CD4-positive, alpha-beta T cell treated with Interferon gamma for 1 hour (primary cell): Measurements from ENCODE around the gene WNT5B.

Source experiments
- DNase-seq: peaks from one replicate; pipeline ENCODE4 v3.0.0-alpha.2; 2020

The WNT5B gene

DNA sequence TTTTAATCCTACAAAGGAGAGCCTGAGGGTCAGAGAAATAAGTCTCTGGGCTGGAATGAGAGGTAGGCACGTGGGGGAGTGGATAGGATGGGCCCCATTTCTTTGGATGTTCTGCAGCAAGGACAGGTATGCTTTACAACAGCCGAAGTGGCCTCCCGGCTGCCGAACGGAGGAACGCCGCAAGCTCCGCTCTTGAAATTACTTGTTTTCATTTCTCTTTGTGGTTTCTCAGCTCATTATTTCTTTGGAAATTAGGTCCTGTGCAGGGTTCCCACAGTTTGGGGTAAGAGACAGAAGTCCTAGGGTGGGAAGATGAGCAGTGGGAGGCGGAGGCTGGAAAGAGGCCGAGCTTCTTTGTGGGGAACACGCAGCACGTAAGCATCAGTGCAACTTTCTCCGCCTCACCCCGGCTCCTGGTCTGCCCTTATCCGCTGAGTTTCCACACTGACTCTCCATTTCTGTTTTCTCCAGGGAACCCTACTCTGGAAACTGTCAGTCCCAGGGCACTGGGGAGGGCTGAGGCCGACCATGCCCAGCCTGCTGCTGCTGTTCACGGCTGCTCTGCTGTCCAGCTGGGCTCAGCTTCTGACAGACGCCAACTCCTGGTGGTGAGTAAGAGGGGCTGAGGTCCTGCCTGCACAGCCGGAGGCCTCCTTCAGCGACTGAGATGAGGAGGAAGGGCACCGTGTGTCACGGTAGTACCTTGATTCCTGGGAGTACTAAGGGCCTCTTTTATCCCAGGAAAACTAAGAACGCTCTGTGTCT lies 2.0 kb downstream of the WNT5B start:
- no peak for DNase-seq

DNA sequence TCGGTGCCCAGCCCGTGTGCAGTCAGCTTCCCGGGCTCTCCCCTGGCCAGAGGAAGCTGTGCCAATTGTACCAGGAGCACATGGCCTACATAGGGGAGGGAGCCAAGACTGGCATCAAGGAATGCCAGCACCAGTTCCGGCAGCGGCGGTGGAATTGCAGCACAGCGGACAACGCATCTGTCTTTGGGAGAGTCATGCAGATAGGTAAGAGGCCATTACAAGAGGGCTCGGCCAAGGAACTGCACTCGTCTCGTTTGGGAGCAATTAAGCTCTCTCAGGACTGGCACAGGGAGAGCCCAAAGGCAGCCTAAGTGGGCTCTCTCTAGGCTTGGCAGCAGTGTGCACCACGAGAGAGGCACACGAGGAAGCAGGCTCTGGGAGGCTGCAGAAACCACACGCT lies 3.7 kb downstream of the WNT5B start:
- no peak for DNase-seq

GRCh38 chr12:1633459-1633858 lies 4.4 kb downstream of the WNT5B start:
- DNase-seq = no peak

DNA sequence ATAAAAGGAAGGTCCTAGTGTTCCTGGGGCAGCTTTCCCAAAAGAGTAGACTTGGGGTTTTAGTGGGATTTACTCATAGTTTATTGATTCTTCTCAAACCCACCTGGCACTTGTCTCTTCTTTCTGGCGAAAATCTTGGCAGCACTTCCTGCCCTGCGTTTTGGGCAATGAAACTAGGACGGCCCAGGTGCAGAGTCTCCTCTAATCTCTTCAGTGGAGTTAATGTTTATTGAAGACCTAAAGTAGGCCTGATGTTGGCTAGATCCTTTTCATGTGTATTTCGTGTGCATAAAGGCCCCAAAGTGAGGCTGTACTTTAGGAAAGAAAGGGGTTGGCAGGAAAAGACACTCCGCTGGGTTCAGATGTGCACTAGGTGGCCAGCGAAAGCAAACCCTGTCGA lies 5.1 kb downstream of the WNT5B start:
- DNase-seq = no peak

- peak; percentile 52 for DNase-seq
These were observed 5.7 kb downstream of the WNT5B start for GRCh38 chr12:1634590-1635191.

GRCh38 chr12:1635301-1636095 lies 6.5 kb downstream of the WNT5B start:
- DNase-seq = no peak

DNA sequence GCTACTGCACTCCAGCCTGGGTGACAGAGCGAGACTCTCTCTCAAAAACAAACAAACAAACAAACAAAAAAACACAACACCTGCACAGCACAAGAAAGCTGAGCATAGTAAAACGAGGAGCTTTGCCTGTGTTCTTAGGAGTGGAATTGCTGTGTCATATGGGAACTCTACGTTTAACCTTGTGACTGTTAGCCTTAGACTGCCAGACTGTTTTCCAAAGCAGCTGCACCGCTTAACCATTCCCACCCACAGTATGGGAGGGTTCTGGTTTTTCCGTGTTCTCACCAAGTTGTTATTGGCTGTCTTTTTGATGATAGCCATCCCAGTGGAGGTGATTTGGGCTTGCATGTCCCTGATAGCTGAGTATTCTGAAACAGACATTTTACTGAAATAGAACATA lies 9.2 kb downstream of the WNT5B start:
- DNase-seq = no peak

GRCh38 chr12:1639538-1639937 lies 10.5 kb downstream of the WNT5B start:
- DNase-seq = no peak

DNA sequence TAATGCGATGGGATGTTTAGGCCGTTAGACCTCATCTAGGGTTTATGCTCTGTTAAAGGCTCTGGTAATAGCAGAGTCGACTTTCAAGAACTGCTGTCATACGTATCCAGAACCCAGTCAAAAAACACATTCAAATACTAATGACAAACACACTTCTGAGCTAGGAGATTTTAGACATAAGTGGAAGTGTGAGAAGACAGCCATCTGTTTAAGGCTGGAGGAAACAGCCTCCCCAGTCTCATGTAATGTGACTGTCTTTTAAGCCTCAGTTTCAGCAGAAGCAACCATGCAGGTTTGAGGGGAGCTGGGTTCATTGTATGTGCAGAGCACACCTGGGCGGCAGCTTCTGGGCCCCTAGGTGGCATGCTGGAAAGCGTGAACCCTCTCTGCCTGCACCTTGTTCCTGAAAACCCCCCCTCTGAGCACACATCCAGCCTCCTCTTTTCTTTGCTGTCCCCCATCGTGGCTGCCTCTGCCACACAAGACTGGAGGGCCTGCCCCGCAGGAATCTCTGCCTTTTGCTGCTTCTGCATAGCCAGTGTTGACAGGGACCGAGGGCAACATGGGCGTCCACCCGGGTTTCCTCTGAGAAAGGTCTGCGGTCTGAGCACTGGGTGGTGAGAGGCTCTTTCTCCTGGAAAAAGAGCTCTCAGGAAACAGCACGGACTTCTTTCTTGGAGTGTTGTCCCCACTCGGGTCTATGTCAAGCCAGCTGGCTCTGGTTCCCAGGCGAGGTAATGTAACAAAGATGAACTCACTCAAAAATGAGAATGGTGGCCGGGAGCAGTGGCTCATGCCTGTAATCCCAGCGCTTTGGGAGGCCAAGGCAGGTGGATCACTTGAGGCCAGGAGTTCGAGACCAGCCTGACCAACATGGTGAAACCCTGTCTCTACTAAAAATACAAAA lies 11.6 kb downstream of the WNT5B start:
- DNase-seq = no peak

- DNase-seq = no peak
These were observed 13.5 kb downstream of the WNT5B start for GRCh38 chr12:1642513-1642912.

DNA sequence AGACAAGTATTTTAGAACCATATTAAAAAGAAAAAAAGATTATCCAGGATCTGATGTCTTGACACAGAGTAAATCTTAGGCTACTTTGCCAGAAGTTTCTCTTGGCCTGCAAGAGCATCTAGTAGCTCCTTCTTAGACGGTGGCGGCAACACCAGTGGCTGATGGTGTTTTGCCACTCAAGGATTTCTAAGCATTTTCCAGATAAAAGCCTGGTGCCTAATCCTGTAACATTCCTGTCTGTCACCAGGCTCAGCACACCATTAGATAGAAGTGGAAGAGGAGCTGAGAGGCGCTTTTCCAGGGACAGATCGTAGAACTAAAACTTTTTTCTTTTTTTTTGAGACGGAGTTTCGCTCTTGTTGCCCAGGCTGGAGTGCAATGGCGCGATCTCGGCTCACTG lies 14.0 kb downstream of the WNT5B start:
- DNase-seq = no peak

GRCh38 chr12:1643905-1644533 lies 15.0 kb downstream of the WNT5B start:
- no peak for DNase-seq

DNA sequence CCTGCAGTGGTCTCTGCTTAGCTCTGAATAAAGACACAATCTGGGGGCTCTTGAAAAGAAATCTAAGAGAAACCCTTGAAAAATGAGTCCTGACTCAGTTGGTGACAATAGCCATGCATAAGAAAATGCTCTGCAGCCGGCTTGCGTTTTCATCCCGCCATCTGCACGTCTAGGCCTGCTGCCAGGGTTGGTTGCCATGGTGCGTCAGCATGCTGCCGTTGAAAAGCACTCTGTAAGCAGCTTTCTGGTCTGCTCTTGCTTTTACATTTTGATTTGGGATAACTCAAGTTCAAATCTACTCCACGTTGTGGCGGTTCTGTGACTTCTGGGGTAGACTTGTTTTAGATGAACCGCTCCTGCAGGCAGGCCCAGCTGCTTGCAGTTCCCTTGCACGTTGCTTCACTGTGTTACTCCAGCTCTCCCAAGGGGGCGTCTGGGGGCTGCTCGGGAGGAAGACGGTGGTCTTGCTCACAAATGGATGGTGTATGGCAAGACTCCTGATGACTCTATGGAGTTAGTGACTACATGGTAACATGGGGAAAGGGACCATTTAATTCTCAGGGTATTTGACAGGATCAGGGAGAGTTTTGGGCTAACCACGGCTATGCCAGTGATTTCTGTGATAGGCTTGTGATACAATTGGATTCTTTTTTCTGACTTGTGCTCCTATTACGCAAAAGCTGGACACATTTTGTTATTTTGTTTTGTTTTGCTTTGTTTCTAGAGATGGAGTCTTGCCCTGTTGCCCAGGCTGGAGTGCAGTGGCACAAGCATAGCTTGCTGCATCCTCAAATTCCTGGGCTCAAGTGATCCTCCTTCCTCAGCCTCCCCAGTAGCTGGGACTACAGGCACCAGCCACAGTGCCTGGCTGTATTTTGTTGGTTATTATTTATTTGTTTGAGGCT lies 15.8 kb downstream of the WNT5B start:
- no peak for DNase-seq

DNA sequence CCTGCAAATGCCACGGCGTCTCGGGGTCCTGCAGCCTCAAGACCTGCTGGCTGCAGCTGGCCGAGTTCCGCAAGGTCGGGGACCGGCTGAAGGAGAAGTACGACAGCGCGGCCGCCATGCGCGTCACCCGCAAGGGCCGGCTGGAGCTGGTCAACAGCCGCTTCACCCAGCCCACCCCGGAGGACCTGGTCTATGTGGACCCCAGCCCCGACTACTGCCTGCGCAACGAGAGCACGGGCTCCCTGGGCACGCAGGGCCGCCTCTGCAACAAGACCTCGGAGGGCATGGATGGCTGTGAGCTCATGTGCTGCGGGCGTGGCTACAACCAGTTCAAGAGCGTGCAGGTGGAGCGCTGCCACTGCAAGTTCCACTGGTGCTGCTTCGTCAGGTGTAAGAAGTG lies 16.8 kb downstream of the WNT5B start:
- no peak for DNase-seq

DNA sequence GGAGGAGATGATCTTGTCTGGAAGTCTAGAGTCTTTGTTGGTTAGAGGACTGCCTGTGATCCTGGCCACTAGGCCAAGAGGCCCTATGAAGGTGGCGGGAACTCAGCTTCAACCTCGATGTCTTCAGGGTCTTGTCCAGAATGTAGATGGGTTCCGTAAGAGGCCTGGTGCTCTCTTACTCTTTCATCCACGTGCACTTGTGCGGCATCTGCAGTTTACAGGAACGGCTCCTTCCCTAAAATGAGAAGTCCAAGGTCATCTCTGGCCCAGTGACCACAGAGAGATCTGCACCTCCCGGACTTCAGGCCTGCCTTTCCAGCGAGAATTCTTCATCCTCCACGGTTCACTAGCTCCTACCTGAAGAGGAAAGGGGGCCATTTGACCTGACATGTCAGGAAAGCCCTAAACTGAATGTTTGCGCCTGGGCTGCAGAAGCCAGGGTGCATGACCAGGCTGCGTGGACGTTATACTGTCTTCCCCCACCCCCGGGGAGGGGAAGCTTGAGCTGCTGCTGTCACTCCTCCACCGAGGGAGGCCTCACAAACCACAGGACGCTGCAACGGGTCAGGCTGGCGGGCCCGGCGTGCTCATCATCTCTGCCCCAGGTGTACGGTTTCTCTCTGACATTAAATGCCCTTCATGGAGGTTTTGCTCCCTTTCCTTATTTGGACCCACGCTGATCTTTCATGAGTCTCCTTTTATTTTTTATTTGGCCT lies 17.7 kb downstream of the WNT5B start:
- no peak for DNase-seq

GRCh38 chr12:1647285-1647669 lies 18.2 kb downstream of the WNT5B start:
- DNase-seq = no peak

- DNase-seq = no peak
These were observed 21.4 kb downstream of the WNT5B start for GRCh38 chr12:1650260-1650977.

- no peak for DNase-seq
These were observed 21.9 kb downstream of the WNT5B start for GRCh38 chr12:1650978-1651361.

GRCh38 chr12:1651946-1652345 lies 22.9 kb downstream of the WNT5B start:
- no peak for DNase-seq

- no peak for DNase-seq
These were observed 26.3 kb downstream of the WNT5B start for GRCh38 chr12:1655225-1655788.
